Cardiac fibroblast (primary cell): ENCODE data around the gene APH1B.
A peak's percentile ranks its signal among the peaks of the same experiment; 100 is the strongest.

Experiments used
- DNase-seq, 2 donors: peaks; one replicate each; pipeline versions ENCODE4 v3.0.0 to v3.0.0-alpha.2; 2010; ENCODE audit warnings: low read depth in 2 of 2
- H3K4me3 ChIP-seq, 2 donors: replicated peaks in 1 of 2; 1 replicate in 1 of 2; 2 replicates in 1 of 2; pipeline ENCODE4 v1.5.1; 2011; ENCODE audit warnings: low read depth in 2 of 2, low read length in 2 of 2, mild to moderate bottlenecking in 2 of 2, moderate library complexity in 1 of 2
- CTCF ChIP-seq: IDR thresholded peaks from one replicate; pipeline ENCODE4 v1.5.1; 2011; ENCODE audit warnings: low read depth, mild to moderate bottlenecking, low read length, inconsistent platforms

Gene APH1B

DNA sequence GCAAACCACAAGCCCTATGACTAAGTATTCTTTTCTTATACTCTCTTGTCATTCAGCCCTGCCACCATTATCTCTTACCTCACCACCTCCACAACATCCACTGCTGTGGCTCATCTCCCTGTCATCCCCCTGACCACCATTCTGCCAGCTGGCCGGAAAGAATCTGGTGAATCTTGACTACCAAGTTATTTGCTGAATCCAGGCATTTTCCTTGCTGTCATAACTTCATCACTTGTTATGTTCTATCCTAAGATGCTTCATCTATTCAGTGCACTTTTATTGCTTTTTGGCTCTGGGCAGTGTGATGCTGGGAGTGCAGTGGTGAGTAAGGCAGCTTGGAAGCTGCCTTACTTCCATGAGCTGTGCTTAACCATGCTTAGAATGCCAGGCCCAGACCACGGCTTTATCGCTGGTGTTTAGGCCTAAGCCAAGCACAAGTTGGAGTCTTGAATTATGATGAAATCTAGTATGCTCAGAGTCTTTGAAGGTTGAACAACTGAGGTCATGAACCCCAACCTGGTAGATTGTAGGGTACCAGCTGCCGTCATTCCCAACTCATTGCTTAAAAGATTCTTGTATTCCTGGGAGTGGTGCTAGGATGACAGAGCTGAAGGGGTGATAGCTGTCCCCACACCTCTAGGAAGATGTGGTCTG lies 27.0 kb upstream of the APH1B start:
- peak; percentile 88 to 97 for DNase-seq
- no peak overlapping the region for H3K4me3 ChIP-seq
- TF ChIP-seq CTCF, result no peak

- DNase-seq, result no peak
- no peak for TF ChIP-seq CTCF
- H3K4me3 ChIP-seq, result no peak overlapping the region
Measured at GRCh38 chr15:63251701-63252100, 25.7 kb upstream of the APH1B start.

DNA sequence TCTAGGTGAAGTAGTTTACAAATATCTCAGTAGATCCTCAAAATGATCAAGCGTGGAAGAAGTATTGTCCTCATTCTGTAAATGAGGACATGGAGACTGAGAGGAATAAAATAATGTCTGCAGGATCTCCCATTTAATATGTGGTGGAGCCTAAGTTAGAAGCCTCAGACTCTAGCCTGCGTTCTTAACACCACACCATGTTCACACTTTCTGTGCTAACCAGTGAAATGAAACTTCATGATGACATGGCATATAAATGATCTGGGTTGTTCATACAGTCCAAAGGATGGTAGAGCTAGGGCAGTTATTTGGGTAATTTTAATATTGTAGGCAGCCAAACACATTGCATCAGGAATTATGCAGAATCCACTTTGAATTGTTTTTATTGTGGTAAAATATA lies 25.1 kb upstream of the APH1B start:
- no peak for TF ChIP-seq CTCF
- no peak for DNase-seq
- H3K4me3 ChIP-seq, result no peak overlapping the region

DNA sequence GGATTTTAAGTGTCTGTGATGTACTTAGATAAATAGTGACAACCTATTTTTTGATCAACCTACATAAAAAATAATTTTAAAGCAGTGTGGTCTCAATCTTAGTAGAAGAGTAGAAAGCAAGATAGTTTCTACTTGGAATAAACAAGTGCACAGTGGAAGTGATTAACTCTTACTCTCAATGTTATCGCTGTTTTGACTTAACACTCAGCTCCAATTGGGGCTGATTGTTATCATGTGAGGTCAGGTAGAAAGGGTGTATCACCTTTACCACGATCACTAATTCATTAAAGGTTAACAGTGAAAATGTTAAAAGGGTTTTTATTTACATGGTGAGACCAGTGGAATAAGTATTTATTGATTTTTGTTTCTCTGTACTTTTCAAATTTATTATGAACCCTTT lies 22.4 kb upstream of the APH1B start:
- no peak for TF ChIP-seq CTCF
- no peak overlapping the region for H3K4me3 ChIP-seq
- DNase-seq, result no peak

DNA sequence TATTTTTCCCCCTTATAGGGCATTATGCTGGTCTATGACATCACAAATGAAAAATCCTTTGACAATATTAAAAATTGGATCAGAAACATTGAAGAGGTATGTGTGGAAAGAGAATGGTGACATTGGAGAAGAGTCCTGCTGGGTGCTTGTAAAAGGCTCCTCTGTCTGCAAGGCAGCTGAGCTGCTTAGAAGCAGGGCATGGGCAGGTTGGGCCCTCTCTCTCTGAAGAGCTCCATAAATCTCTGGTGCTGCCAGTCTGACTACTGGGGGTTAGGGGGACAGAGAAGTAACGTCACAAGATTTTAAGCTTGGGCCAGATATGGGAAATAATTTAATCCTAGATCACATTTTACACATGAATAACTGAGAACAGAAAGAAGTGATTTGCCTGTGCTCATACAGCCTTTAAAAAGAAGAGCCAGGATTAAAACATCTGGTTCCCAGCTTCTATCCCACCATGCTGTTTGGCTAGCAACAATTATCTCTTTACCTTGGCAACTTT lies 21.9 kb upstream of the APH1B start:
- no peak for DNase-seq
- H3K4me3 ChIP-seq, result no peak overlapping the region
- no peak for TF ChIP-seq CTCF

DNA sequence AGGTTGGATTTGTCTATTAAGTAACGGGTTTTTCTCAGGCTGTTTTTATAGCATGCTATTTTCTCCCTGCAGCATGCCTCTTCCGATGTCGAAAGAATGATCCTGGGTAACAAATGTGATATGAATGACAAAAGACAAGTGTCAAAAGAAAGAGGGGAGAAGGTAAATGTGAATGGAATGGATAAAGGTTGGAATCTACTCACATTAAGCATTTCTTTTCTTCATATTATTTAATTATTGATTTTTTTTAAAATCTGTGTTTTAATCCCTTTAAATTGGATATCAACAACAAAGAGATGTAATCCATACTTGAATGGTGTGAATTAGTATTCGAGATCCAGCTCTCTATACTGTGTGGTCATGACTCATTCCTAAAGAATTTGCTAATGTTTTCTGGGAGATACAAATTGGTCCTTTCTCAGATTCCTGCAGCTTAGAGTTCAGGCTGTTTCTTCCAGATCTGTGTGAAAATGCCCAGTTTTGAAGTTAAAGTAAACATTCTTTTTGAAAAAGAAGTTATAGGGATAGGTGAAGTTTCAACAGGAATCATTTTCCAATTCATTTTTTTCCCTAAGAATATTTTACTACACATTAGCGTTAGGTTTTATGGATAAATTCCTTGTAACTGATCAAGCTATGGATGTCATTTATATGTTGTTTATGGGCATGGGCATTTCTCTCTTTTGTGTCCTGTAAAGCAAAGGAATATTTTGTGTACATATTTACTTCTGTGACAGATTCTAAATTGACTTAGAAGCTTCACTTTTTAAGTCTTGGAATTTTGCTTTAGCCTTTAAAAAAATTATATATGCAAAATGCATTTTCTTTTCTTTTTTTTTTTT lies 20.8 kb upstream of the APH1B start:
- peak; percentile 79 to 80 for DNase-seq
- no peak for TF ChIP-seq CTCF
- no peak overlapping the region for H3K4me3 ChIP-seq
